Fibroblast of skin of right biceps (primary cell): ENCODE results near the gene CLRN2.
"Not testable (repeated sequence)": the region's sequence is repeated elsewhere in the genome, so short reads cannot be mapped to it uniquely, and the experiment has no call there.

Experiments used
- DNase-seq: peaks from one replicate; pipeline ENCODE4 v3.0.0-alpha.2; 2013

The CLRN2 gene

GRCh38 chr4:17510582-17510981 is 4.4 kb upstream of the CLRN2 start:
- DNase-seq = no peak

DNA sequence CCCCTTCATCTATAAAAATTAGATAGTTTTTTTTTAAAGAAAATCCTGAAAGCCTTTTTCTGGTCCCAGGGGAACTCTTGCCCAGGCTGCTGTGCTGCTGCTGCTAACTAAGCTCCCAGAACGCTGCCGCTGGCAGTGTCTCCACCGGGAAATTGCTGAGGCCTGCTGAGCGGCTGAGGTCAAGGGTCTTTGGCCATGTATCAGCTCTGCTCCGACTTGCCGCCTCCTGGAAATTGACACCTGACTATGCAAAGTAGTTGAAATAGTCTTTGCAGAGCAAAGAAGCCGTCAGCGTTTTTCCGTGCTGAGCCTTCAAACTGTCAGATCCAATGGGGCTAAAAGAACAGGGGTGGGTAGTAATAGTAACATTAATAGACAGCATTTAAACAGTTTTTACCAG is 3.9 kb upstream of the CLRN2 start:
- peak; percentile 7 for DNase-seq

DNA sequence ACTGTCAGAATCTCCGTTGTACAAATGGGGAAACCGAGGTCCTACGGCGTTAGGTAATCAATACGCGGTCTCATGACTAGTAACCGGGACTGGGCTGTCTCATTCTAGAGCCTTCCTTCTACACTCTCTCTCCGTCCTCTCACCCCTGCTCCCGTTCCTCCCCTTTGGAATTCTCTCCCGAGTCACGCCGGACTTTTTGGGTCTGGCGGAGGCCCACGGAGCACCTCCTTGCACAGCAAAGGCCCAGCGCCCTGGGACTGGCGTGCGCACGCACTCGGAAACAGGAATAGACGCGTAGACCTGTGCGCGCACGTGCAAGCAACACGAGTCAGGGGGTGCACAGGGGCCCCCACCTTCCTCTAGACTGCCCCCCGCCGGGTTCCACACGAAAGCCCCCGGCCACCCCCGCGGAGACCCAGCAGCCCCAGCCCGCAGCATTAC is 3.4 kb upstream of the CLRN2 start:
- DNase-seq = peak; percentile 47

- DNase-seq = peak; percentile 67
These were observed 2.8 kb upstream of the CLRN2 start, which contains the start of gene QDPR for GRCh38 chr4:17511950-17512795. QDPR (minus strand) TSS chr4:17512090; CDS start chr4:17512054, 36 bp downstream.

- DNase-seq = no peak
These were observed 1.8 kb upstream of the CLRN2 start for GRCh38 chr4:17512973-17513665.

DNA sequence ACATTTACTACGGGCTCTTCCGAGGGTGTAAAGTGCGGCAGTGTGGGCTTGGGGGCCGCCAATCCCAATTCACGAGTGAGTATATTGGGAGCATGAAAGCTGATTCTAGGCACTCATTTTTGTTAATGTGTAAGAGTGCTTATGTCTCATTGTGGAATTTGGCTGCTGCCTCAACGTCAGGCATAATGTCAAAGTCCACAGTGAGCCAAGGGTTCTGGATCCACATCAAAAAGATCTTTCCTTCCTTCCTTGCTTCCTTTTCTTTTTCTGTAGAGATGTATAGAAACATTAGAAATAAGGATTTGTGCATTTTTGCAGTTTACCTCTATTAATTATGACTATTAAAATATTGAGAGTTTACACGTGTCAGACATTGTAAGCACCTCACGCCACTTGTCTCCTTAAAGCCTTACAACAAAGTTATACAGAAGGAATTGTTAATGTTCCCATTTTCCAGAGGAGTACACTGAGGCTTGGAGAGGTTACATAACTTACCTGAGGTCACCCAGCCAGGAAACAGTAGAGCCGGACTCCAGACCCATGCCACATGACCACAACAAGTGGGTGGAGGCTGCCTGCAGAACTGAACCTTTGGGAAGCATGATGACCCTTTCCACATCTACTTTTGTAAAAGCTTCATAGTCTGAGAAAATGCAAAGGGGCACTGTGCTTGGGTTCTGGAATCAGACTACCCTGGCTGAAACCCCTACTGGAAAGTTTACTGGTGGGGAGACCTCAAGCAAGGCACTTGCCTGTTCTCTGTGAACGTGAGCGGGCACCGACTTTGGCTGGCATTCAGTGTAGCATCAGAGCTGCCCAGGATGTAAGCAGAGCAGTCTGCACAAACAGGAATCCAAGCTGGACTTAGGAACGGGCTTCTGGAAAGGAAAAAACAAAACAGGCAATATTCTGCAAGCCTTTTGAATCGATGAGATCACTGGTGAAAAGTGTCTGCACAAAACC is 761 bp downstream of the CLRN2 start:
- DNase-seq = no peak

DNA sequence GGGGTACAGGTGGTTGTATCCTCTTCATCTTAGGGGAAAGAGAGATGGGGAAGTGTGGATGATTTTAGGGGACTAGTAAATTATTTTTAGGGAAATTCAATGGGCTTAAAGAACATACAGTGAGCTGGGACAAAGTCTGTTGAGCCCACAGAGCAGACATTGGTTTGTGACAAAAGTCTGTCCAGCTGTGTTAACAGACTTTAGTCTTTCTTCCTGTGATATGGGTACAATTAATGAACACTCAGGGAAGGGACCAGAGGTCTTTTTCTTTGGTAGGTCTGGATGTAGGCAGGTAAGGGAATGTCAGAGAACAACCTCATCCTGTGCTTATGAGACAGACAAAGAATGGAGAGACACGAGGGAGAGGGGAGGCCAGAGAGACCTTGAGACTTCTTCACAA is 2.0 kb downstream of the CLRN2 start:
- DNase-seq = no peak

GRCh38 chr4:17517664-17518063 is 2.7 kb downstream of the CLRN2 start:
- no peak for DNase-seq

DNA sequence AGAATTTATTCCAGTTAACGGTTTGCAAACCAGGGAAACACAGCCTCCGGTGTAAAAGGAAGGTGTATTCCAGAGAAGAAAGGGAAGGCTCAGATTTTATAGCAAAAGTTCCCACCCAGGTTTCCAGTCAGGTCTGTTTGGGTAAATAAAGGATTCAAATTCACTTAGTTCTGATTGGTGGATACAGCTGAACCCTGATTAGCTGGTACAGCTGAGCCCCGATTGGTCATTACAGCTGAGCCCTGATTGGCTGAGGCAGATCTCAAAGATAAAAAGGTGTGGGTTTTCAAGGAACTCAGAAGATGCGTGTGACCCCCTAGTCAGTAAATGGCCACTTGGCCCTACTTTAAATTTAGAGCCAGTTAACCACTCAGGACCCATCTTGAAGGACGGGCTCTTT is 6.6 kb downstream of the CLRN2 start:
- no peak for DNase-seq

GRCh38 chr4:17523662-17524061 is 8.7 kb downstream of the CLRN2 start:
- DNase-seq = no peak

- DNase-seq = no peak
These were observed 11.9 kb downstream of the CLRN2 start for GRCh38 chr4:17526695-17527477.

- DNase-seq = peak; percentile 4
These were observed 13.7 kb downstream of the CLRN2 start for GRCh38 chr4:17528551-17529165.

DNA sequence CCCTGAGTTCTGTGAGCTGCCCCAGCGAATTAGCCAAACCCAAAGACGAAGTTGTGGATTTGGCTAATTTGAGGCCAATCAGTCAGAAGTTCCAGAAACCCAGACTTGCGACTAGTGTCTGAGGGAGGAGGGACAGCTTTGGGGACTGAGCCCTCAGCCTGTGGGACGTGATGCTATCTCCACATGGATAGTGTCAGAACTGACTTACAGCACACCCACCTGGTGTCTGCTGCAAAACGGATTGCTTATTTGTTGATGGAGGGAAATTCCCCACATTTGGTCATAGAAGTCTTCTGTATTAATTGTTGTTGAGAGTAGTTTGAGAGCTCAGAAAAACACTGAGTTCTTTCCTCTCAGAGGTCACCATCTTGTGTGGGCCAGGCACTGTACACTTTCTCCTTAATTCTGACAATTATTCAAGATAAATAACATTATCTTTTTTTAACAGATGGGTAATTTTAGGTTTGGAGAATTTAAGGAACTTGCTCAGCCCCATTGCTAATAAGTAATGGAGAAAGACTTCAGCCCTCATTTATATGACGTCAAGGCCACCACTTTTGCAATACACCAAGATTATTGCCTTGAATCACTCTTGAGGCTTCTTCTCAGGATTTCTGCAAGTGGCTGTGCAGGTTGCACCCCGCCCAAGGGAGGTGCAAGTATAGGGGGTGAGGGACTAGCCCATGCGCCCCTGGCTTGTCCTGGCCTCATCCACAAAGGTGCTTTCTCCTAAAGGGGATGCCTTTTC is 16.7 kb downstream of the CLRN2 start:
- no peak for DNase-seq

DNA sequence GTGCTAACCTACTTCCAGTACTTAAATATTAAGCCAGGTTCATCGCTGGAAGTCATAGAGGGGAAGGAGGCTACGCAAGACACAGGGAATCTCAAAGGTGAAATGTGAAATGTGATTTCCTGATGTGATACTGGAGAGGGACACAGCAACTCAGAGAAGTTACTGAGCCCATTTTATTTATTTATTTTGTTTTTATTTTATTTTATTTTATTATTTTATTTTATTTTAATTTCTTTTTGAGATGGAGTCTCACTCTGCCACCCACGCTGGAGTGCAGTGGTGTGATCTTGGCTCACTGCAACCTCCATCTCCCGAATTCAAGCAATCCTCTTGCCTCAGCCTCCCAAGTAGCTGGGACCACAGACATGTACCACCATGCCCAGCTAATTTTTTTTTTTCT is 19.7 kb downstream of the CLRN2 start:
- DNase-seq = no peak

- no peak for DNase-seq
These were observed 20.3 kb downstream of the CLRN2 start for GRCh38 chr4:17535242-17535641.

DNA sequence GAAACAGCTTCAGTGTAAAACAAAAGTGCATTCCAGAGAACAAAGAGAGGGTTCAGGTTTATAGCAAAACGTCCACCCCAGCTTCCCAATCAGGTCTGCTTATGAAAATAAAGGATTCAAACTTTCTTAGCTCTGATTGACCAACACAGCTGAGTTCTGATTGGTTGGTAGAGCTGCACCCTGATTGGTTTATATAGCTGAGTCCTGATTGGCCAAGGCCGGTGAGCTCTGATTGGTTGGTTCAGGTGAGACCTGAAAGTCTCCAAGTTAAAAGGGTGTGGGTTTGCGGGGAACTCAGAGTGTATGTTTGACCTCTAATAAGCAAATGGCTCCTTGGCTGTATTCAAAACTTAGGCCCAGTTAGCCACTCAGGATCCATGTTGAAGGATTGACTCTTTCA is 20.9 kb downstream of the CLRN2 start:
- no peak for DNase-seq

GRCh38 chr4:17537060-17537459 is 22.1 kb downstream of the CLRN2 start:
- not testable (repeated sequence) for DNase-seq

DNA sequence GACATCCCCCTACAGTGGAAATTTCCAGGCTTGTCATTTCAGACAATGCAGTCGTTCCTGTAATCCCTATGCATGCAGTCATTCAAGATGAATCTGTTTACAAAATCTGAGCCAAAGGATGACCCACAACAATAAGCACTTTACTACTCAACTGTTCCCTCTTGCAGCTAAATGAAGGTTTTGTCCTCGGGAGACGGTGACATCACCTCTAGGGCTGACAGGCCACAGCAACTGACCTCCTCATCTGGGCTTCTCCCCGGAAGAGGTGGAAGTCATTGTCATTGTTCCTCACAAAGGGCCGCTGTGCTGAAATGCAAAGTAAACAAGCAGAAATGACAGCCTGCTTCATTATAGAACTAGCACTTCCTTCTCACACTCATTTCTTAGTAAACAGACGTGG is 29.2 kb downstream of the CLRN2 start:
- no peak for DNase-seq

DNA sequence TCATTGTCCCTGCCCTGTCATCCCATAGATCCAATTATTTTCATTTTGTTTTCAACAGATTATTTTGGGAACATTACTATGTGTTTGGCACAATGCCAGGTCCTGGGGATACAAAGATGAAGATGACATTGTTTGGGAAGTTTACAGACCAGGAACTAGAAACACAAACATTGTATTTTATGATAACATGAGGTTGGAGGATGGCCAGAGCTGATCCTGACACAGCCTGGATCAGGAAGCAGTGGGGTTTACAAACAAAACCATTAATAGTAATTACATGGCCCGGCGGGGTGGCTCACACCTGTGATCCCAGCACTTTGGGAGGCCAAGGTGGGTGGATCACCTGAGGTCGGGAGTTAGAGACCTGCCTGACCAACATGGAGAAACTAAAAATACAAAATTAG is 29.9 kb downstream of the CLRN2 start:
- DNase-seq = no peak

DNA sequence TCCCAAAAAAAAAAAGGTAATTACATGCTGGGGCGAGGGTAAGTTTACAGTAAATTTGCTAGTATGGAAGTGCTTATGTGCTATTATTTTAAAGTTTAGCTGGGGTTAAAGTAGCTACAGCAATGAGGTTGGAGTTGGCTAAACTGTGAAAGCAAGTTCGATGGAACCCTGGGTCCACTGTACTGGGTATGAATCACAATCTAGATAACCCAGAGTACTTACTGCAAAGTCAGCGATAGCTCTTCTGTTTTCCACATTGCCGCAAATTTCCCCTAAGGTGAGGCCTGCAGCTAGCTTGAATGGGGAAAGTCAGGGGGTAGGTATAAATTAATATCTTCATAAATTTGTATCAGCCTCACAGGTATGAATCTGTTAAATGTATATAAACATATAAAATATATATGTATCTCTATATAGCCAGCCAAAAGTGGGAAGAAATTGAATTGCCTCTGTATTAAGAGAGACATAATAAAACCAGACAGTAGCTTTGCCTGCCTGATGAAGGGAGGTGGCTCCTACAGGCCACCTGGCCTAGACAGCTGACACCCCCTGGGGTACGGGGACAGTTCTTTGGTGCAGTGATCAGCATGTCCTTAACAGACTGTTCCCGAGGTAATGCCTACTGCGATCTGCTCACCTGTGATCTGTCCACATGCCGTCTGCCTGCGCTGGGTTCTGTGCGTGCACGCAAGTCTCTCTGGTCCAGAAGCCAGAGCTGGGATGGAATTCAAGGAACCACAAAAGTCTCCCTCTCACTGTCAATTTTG is 30.6 kb downstream of the CLRN2 start:
- no peak for DNase-seq
